Stomach (tissue), 9 donors: ENCODE data around the gene TXNDC11. TPM values are rescaled to one million over a fixed set of nuclear protein-coding genes. Genes with fewer than 3 reads are reported as not detected.

Experiments used
- DNase-seq, 2 donors: peaks; one replicate each; pipeline versions ENCODE4 v3.0.0 to v3.0.0-alpha.2; 2013 to 2019
- H3K27ac ChIP-seq, 5 donors: fragments of 200-600 bp in 4 of 5; sonication (generic) in 4 of 5; one replicate each; pipeline ENCODE4 v1.5.1; 2013 to 2019; ENCODE audit warnings: mild to moderate bottlenecking in 1 of 5, moderate library complexity in 1 of 5
- H3K27me3 ChIP-seq, 3 donors: fragments of 200-600 bp; sonication (generic); one replicate each; pipeline ENCODE4 v1.5.1; 2017 to 2019; ENCODE audit warnings: mixed run types in 1 of 3
- H3K36me3 ChIP-seq, 4 donors: fragments of 200-600 bp; sonication (generic); 1 replicate in 3 of 4; 2 replicates in 1 of 4; pipeline ENCODE4 v1.5.1; 2016 to 2019
- H3K4me1 ChIP-seq, 4 donors: fragments of 200-600 bp; sonication (generic); one replicate each; pipeline ENCODE4 v1.5.1; 2016 to 2019
- H3K4me3 ChIP-seq, 4 donors: fragments of 200-600 bp; sonication (generic) in 3 of 4; one replicate each; pipeline ENCODE4 v1.5.1; 2016 to 2019; ENCODE audit warnings: mild to moderate bottlenecking in 1 of 4
- H3K9me3 ChIP-seq, 4 donors: fragments of 200-600 bp; sonication (generic); one replicate each; pipeline ENCODE4 v1.5.1; 2016 to 2019
- EP300 ChIP-seq: sonication (generic); formaldehyde crosslinking; IDR thresholded peaks from one replicate; pipeline ENCODE4 v1.6.1; 2017; ENCODE audit warnings: antibody characterized with exemption
- POLR2A ChIP-seq, 4 donors: fragments of 450-650 bp; IDR thresholded peaks; one replicate each; pipeline ENCODE4 v1.6.1; 2016; ENCODE audit warnings: antibody characterized with exemption in 4 of 4, control low read depth in 2 of 4, mild to moderate bottlenecking in 1 of 4, moderate library complexity in 1 of 4
- POLR2AphosphoS5 ChIP-seq, 3 donors: sonication (generic); formaldehyde crosslinking; IDR thresholded peaks; one replicate each; pipeline ENCODE4 v1.6.1; 2016; ENCODE audit warnings: antibody characterized with exemption in 3 of 3
- WGBS, 5 donors: extraction: QIAGEN DNeasy Blood & Tissue Kit in 3 of 5; methylation state at CpG; one replicate each; pipeline versions ENCODE4 v1.1.5 to v1.1.7; 2013 to 2018; 5-methylcytosine and 5-hydroxymethylcytosine counted together
- intact Hi-C: fragments of 100-400 bp; cut with DNase I; formaldehyde crosslinking; loops from one replicate; pipeline ENCODE4 v1.15.1; 2023; ENCODE audit warnings: low total_unique reads
- polyA plus RNA-seq, 3 donors: library from polyadenylated mRNA; stranded (reverse); fragments of 200-250 nt; gene quantifications; one replicate each; pipeline ENCODE4 v1.2.3, GENCODE V29; 2013
- total RNA-seq, 5 donors: library from RNA; depleted of rRNA; stranded (reverse); fragments of >200 nt; gene quantifications; one replicate each; pipeline versions ENCODE4 v1.1.0 to v1.2.3, GENCODE V29; 2014 to 2016
- TF ChIP-seq, protein P1 (sequence below), 7 experiments: fragments of 450-650 bp in 4 of 7; fragments of 200-600 bp in 3 of 7; sonication (generic) in 3 of 7; IDR thresholded peaks; one replicate each; pipeline ENCODE4 v1.5.1; 2016 to 2019; ENCODE audit warnings: antibody characterized with exemption in 7 of 7, control low read depth in 2 of 7, mild to moderate bottlenecking in 1 of 7
- donor health status: healthy with polysubstance abuse.
- donor health status: Bipolar disorder and iron deficiency.
- donor health status: healthy.

TXNDC11 gene
- total and polyA plus RNA-seq, 8 donors, result 24.1 to 72.9 (median 42.1) TPM

DNA sequence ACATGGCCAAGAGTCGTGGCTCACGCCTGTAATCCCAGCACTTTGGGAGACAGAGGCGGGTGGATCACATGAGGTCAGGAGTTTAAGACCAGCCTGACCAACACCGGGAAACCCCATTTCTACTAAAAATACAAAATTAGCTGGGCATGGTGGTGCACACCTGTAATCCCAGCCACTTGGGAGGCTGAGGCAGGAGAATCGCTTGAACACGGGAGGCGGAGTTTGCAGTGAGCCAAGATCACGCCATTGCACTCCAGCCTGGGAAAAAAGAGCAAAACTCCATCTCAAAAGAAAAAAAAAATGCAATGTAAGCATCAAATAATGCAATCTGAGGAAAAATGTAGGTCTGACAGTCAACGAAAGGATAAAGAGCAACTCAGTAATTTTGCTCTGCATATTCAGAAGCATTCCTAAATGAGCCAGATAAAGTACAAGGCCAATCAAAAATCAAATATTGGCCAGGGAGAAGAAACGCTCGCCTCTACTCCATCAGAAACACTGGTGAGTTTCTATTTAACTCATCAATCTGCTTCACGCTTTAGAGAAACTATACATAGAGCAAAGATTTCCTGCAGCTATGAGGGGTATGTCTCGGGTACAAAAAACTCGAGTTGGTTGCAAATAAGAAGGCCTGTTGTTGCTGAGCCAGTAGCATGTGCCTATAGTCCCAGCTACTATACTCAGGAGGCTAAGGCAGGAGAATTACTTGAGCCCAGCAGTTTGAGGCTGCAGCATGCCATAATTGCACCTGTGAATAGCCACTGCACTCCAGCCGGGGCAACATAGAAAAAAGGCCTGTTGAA lies 3.7 kb downstream of the TXNDC11 start:
- Histone ChIP-seq H3K27me3 (no peaks in the 10 kb centered on the region), H3K9me3 (no peaks in the 10 kb centered on the region), H3K27ac (peak overlapping the region in 4 of 5 donors; percentile 5 to 100 (median 67)), H3K4me1 (peaks cover 59 to 86% (median 80%) of the 10 kb centered on the region in 4 donors), H3K36me3 (peaks cover 25 to 34% (median 34%) of the 10 kb centered on the region in 4 donors), H3K4me3 (peak overlapping the region in 1 of 4 donors; percentile 84)
- intact Hi-C loops, result no loop called here
- TF ChIP-seq, protein P1, sequence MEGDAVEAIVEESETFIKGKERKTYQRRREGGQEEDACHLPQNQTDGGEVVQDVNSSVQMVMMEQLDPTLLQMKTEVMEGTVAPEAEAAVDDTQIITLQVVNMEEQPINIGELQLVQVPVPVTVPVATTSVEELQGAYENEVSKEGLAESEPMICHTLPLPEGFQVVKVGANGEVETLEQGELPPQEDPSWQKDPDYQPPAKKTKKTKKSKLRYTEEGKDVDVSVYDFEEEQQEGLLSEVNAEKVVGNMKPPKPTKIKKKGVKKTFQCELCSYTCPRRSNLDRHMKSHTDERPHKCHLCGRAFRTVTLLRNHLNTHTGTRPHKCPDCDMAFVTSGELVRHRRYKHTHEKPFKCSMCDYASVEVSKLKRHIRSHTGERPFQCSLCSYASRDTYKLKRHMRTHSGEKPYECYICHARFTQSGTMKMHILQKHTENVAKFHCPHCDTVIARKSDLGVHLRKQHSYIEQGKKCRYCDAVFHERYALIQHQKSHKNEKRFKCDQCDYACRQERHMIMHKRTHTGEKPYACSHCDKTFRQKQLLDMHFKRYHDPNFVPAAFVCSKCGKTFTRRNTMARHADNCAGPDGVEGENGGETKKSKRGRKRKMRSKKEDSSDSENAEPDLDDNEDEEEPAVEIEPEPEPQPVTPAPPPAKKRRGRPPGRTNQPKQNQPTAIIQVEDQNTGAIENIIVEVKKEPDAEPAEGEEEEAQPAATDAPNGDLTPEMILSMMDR (IDR thresholded peaks at IDR 0.05), result no peak
- TF ChIP-seq EP300 (no peak), POLR2AphosphoS5 (IDR thresholded peaks at IDR 0.05) (no peak), POLR2A (IDR thresholded peaks at IDR 0.05) (no peak)
- DNase-seq, result no peak
- WGBS, 5 donors, result 59 to 77% (median 62%) methylated on average over 15 of the region's 15 CpGs

DNA sequence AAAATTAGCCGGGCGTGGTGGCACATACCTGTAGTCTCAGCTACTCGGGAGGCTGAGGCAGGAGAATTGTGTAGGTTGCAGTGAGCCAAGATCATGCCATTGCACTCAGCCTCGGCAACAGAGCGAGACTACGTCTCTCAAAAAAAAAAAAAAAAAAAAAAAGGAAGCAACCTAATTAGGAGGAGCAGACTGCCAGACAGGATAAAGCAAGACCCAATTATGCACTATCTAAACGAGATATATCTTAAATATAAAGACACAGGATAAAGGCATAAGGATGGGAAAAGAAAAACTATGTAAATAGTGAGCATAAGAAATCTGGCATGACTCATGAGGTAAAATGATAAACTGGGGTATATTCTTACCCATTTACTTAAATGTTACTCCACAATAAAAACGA lies 4.9 kb downstream of the TXNDC11 start:
- Histone ChIP-seq H3K27ac (peak overlapping the region in 3 of 5 donors; percentile 36 to 73 (median 59)), H3K9me3 (no peaks in the 10 kb centered on the region), H3K4me3 (no peak overlapping the region), H3K27me3 (no peaks in the 10 kb centered on the region), H3K4me1 (peaks cover 55 to 90% (median 84%) of the 10 kb centered on the region in 4 donors), H3K36me3 (peaks cover 28 to 46% (median 45%) of the 10 kb centered on the region in 4 donors)
- whole genome bisulfite sequencing, 5 donors, result 54 to 76% (median 67%) methylated on average over 8 of the region's 8 CpGs
- TF ChIP-seq, protein P1 (IDR thresholded peaks at IDR 0.05), result no peak
- TF ChIP-seq EP300, result no peak
- no peak for TF ChIP-seq POLR2A (IDR thresholded peaks at IDR 0.05)
- no peak for TF ChIP-seq POLR2AphosphoS5 (IDR thresholded peaks at IDR 0.05)
- intact Hi-C loops, result no loop called here
- no peak for DNase-seq

DNA sequence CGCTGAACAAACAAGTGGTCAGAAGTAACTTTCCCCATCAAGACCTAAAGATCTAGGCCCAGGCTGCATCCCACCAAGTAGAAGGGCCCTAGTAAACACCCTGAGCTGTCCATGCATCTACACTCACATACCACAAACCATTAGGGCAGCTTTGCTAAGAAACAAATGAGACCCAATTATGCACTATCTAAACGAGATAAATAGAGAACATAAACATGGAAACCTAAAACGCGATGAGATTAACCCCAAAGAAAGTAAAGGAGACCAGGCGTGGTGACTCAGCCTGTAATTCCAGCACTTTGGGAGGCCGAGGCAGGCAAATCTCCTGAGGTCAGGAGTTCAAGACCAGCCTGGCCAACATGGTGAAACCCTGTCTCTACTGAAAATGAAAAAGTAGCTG lies 5.8 kb downstream of the TXNDC11 start:
- TF ChIP-seq POLR2A (IDR thresholded peaks at IDR 0.05) (no peak), POLR2AphosphoS5 (IDR thresholded peaks at IDR 0.05) (no peak), EP300 (no peak)
- TF ChIP-seq, protein P1 (IDR thresholded peaks at IDR 0.05), result no peak
- intact Hi-C loops, result no loop called here
- Histone ChIP-seq H3K4me3 (no peak overlapping the region), H3K9me3 (no peaks in the 10 kb centered on the region), H3K4me1 (peaks cover 63 to 98% (median 93%) of the 10 kb centered on the region in 4 donors), H3K27me3 (no peaks in the 10 kb centered on the region), H3K36me3 (peaks cover 36 to 54% (median 53%) of the 10 kb centered on the region in 4 donors), H3K27ac (peak overlapping the region; percentile 34 to 73 (median 50))
- 28 to 50% (median 45%) methylated on average over 6 of the region's 6 CpGs for WGBS, 5 donors
- no peak for DNase-seq

DNA sequence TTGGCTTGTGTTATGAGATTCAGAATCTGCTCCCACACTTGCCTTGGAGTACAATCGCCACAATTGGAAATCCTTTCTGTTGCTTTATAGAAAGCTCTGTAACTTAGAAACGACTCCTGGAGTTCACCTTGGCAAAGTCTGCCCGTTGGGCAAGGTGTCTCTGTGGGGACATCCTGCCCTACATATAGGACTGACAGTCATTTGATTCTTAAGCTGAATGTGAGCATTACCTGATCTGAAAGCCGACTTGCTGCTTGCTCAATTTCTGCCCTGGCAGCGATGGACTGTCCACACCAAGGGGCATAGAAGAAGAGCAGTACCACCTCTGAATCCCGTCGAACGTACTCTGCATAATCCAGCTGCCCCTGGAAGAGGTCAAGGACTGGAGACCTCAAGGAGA lies 6.9 kb downstream of the TXNDC11 start:
- DNase-seq, result no peak
- intact Hi-C loops, result no loop called here
- H3K9me3 ChIP-seq, result no peaks in the 10 kb centered on the region
- WGBS, 5 donors, result 37 to 58% (median 53%) methylated on average over 6 to 8 of the region's 8 CpGs
- no peak for TF ChIP-seq EP300
- TF ChIP-seq POLR2A (IDR thresholded peaks at IDR 0.05), result no peak
- TF ChIP-seq, protein P1 (IDR thresholded peaks at IDR 0.05), result no peak
- no peak for TF ChIP-seq POLR2AphosphoS5 (IDR thresholded peaks at IDR 0.05)
- peaks cover 68 to 100% (median 96%) of the 10 kb centered on the region in 4 donors for H3K4me1 ChIP-seq
- peak overlapping the region; percentile 34 to 73 (median 59) for H3K27ac ChIP-seq
- H3K27me3 ChIP-seq, result no peaks in the 10 kb centered on the region
- H3K4me3 ChIP-seq, result no peak overlapping the region
- H3K36me3 ChIP-seq, result peaks cover 43 to 65% (median 61%) of the 10 kb centered on the region in 4 donors
